Body of pancreas (tissue), 4 donors: ENCODE measurements around the gene ZFP36L1. TPM values are rescaled to one million over a fixed set of nuclear protein-coding genes. Genes with fewer than 3 reads are reported as not detected.

Experiments used
- ATAC-seq: fragments of 150-250 bp; one replicate; pipeline ENCODE4 v1.9.1; 2016
- DNase-seq, 4 donors: peaks; one replicate each; pipeline ENCODE4 v3.0.0-alpha.2; 2019
- H3K27ac ChIP-seq, 4 donors: fragments of 200-600 bp; sonication (generic); 1 replicate in 3 of 4; 2 replicates in 1 of 4; pipeline versions ENCODE4 v1.5.1 to v1.6.1; 2016 to 2019; ENCODE audit warnings: mild to moderate bottlenecking in 1 of 4, mixed read lengths in 1 of 4, moderate library complexity in 1 of 4
- H3K27me3 ChIP-seq, 2 donors: fragments of 200-600 bp; sonication (generic); one replicate each; pipeline ENCODE4 v1.6.0; 2016; ENCODE audit warnings: mild to moderate bottlenecking in 1 of 2
- H3K36me3 ChIP-seq, 2 donors: fragments of 200-600 bp; sonication (generic); replicated peaks in 1 of 2; 2 replicates each; pipeline ENCODE4 v1.5.1; 2016; ENCODE audit warnings: low read depth in 2 of 2; ENCODE audit not compliant: insufficient read depth in 1 of 2
- H3K4me1 ChIP-seq: fragments of 200-600 bp; sonication (generic); one replicate; pipeline ENCODE4 v1.6.0; 2016
- H3K4me3 ChIP-seq, 2 donors: fragments of 200-600 bp; sonication (generic); 1 replicate in 1 of 2; 2 replicates in 1 of 2; pipeline ENCODE4 v1.5.1; 2016 to 2019
- H3K9me3 ChIP-seq, 3 donors: fragments of 200-600 bp; sonication (generic); 1 replicate in 2 of 3; 2 replicates in 1 of 3; pipeline ENCODE4 v1.5.1; 2016
- POLR2A ChIP-seq, 3 donors: fragments of 450-650 bp; IDR thresholded peaks; one replicate each; pipeline ENCODE4 v1.6.1; 2016; ENCODE audit warnings: antibody characterized with exemption in 3 of 3, mild to moderate bottlenecking in 2 of 3
- WGBS, 2 donors: methylation state at CpG; one replicate each; pipeline ENCODE4 v1.1.5; 2017; 5-methylcytosine and 5-hydroxymethylcytosine counted together
- intact Hi-C: fragments of 100-400 bp; cut with DNase I; formaldehyde crosslinking; loops from one replicate; pipeline ENCODE4 v1.15.1; 2023
- total RNA-seq, 2 donors: library from RNA; depleted of rRNA; stranded (reverse); fragments of >200 nt; gene quantifications; one replicate each; pipeline ENCODE4 v1.1.0, GENCODE V29; 2016
- TF ChIP-seq, protein P1 (sequence below), 7 experiments: fragments of 450-650 bp in 4 of 7; fragments of 200-600 bp in 3 of 7; sonication (generic) in 3 of 7; IDR thresholded peaks; one replicate each; pipeline ENCODE4 v1.5.1; 2016 to 2019; ENCODE audit warnings: antibody characterized with exemption in 7 of 7

ZFP36L1 gene
- total RNA-seq, 2 donors from 2014 or later, result 155 to 365 TPM

DNA sequence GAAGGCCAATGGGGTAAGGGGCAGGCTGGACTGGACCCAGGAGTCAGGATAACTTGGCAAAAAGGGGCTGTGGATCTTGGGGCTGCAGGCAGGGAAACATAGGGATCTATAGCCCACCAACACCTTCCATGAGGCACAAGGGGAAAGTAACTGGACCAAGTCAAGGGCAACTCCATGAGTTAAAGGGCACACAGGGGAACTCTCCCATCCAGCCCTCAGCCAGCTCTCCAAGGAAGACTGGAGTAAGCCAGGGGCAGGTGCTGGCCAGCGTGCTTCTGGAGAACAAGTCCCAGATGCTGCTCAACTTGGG, 31.3 kb upstream of the ZFP36L1 start:
- H3K4me3 ChIP-seq, result no peak overlapping the region
- H3K27ac ChIP-seq, result peak overlapping the region in 3 of 4 donors; percentile 12 to 52 (median 37)
- 100% methylated on average over 1 of the region's 1 CpG; no CpG with 5 or more reads in 1 of the 2 donors for WGBS, 2 donors
- no peak for DNase-seq
- peaks cover 20% of the 10 kb centered on the region for H3K4me1 ChIP-seq
- no peaks in the 10 kb centered on the region for H3K36me3 ChIP-seq
- no peaks in the 10 kb centered on the region for H3K9me3 ChIP-seq
- intact Hi-C loops, result loop anchor here (5.0 kb wide), 1 partner anchor 887 kb away; no protein-coding TSS in a partner anchor
- H3K27me3 ChIP-seq, result no peaks in the 10 kb centered on the region
- no peak for TF ChIP-seq POLR2A (IDR thresholded peaks at IDR 0.05)
- TF ChIP-seq, protein P1, sequence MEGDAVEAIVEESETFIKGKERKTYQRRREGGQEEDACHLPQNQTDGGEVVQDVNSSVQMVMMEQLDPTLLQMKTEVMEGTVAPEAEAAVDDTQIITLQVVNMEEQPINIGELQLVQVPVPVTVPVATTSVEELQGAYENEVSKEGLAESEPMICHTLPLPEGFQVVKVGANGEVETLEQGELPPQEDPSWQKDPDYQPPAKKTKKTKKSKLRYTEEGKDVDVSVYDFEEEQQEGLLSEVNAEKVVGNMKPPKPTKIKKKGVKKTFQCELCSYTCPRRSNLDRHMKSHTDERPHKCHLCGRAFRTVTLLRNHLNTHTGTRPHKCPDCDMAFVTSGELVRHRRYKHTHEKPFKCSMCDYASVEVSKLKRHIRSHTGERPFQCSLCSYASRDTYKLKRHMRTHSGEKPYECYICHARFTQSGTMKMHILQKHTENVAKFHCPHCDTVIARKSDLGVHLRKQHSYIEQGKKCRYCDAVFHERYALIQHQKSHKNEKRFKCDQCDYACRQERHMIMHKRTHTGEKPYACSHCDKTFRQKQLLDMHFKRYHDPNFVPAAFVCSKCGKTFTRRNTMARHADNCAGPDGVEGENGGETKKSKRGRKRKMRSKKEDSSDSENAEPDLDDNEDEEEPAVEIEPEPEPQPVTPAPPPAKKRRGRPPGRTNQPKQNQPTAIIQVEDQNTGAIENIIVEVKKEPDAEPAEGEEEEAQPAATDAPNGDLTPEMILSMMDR (IDR thresholded peaks at IDR 0.05), result no peak
- ATAC-seq, result no peak

DNA sequence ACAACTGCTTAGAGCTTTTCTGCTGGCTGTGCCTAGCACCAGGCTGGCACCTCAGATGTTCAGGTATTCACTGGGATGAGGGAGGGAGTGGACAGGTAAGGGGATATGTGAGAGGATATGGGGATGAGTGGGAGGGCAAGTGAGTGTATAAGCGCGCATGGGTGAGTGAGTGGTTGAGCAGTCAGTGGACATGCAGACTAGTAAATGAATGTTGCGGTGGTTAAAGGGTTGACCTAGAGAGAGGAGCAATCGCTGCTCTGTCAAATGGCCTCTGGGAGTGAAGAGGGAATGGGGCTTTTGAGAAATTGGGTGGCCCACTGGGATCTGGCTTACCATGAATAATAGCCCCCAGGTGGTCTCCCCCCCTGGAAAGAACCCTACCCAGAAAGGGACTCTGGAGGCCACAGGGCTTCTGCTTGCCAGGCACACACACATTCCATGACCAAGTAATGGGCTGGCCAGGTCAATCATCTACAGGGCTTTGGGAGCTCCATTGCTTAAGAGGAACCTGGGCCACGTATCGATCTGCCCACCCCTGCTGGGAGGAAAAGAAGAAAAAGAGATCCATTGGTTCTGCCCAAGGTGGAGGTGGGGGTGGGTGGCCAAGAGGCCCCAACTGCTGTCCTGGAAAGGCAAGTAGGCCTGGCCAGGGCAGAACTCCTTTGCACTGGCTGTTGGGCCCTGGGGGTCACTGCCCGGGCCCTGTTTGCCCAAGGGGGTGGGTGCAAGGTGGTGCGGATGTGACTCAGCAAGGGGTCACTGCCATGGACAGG, 30.8 kb upstream of the ZFP36L1 start:
- Histone ChIP-seq H3K9me3 (no peaks in the 10 kb centered on the region), H3K4me3 (no peak overlapping the region), H3K4me1 (peaks cover 20% of the 10 kb centered on the region), H3K36me3 (no peaks in the 10 kb centered on the region), H3K27ac (peak overlapping the region in 3 of 4 donors; percentile 12 to 52 (median 37)), H3K27me3 (no peaks in the 10 kb centered on the region)
- intact Hi-C loops, result loop anchor here (5.0 kb wide), 1 partner anchor 886 kb away; no protein-coding TSS in a partner anchor
- TF ChIP-seq, protein P1 (IDR thresholded peaks at IDR 0.05), result no peak
- no peak for TF ChIP-seq POLR2A (IDR thresholded peaks at IDR 0.05)
- DNase-seq (peak in 2 of 4 donors; percentile 41 to 67), ATAC-seq (peak; percentile 62)
- 72 to 75% methylated on average over 6 to 8 of the region's 8 CpGs for WGBS, 2 donors

DNA sequence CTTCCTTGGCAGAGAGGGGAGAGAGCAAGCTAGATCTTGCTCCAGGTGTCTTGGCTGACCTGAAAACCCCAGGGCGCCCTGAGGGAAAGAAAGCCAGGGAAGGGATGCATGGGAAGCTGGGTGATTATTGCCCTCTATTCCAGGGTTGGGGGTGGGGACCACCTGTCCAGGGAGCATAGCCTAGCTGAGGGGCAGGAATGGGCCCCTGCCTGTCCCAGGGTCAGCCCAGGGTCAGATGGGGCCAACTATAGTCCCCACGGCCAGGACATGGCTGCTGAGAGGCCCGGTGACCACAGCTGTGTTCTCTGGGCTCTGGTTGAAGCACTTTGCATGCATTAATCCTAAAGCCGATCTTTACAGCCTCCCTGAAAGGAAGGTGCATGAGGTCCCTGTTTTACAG, 30.1 kb upstream of the ZFP36L1 start:
- DNase-seq (no peak), ATAC-seq (no peak)
- Histone ChIP-seq H3K27ac (peak overlapping the region in 1 of 4 donors; percentile 52), H3K4me1 (peaks cover 20% of the 10 kb centered on the region), H3K27me3 (no peaks in the 10 kb centered on the region), H3K4me3 (no peak overlapping the region), H3K36me3 (no peaks in the 10 kb centered on the region), H3K9me3 (no peaks in the 10 kb centered on the region)
- intact Hi-C loops, result loop anchor here (5.0 kb wide), 1 partner anchor 886 kb away; no protein-coding TSS in a partner anchor
- TF ChIP-seq, protein P1 (IDR thresholded peaks at IDR 0.05), result no peak
- no peak for TF ChIP-seq POLR2A (IDR thresholded peaks at IDR 0.05)
- WGBS, 2 donors, result 71 to 100% methylated on average over 1 to 3 of the region's 4 CpGs

DNA sequence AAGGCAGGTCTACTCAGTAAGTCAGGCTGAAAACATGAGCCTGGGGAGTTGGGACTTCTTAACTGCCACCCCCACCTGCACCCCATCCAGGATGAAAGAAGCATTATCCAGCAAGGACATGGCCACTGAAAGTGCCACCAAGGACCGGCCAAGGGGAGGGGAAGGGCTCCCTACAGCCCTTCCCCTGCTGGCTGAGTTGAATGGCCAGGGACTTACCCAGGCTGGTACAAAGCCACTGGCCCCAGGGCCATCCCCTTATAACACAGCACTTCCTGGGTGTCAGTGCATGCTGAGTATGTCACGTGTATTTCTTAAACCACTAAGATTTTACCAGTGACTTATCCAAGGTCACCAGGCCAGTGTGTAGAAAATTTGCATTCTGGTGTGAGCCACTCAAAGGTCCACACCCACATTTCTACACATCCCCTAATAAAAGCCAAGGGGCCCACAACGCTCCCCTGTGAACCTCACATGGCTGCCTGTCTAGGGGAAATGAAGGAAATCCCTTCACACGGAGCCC, 29.3 kb upstream of the ZFP36L1 start:
- no peak overlapping the region for H3K4me3 ChIP-seq
- no peaks in the 10 kb centered on the region for H3K36me3 ChIP-seq
- no peak overlapping the region for H3K27ac ChIP-seq
- intact Hi-C loops, result loop anchor here (5.0 kb wide), 1 partner anchor 885 kb away; no protein-coding TSS in a partner anchor
- no peaks in the 10 kb centered on the region for H3K9me3 ChIP-seq
- ATAC-seq, result no peak
- H3K4me1 ChIP-seq, result peaks cover 21% of the 10 kb centered on the region
- no peak for DNase-seq
- no peaks in the 10 kb centered on the region for H3K27me3 ChIP-seq
- 76 to 83% methylated on average over 3 to 4 of the region's 4 CpGs for WGBS, 2 donors
- TF ChIP-seq, protein P1 (IDR thresholded peaks at IDR 0.05), result no peak
- no peak for TF ChIP-seq POLR2A (IDR thresholded peaks at IDR 0.05)
